Measurements from ENCODE around the gene TEX10. TPM values are rescaled to one million over a fixed set of nuclear protein-coding genes. Genes with fewer than 3 reads are reported as not detected.

The TEX10 gene
- polyA plus RNA-seq, 2 of the 4 experiments (the other 2 are of a cell fraction): 22.1 to 37.0 TPM

GRCh38 chr9:100290714-100291113, 62.0 kb downstream of the TEX10 start (continued):
- TF ChIP-seq SREBF2 (IDR thresholded peaks at IDR 0.05): no peak

- peaks cover 30% of the 10 kb centered on the region for H3K9me3 ChIP-seq
- no peak overlapping the region for H3K4me3 ChIP-seq
- FAIRE-seq (no peak), DNase-seq (ENCODE audit: low read depth in 1 of 2, low spot score in 1 of 2) (no peak), ATAC-seq (no peak)
- 95% methylated on average over 5 of the region's 5 CpGs for WGBS (ENCODE audit: missing lambda C conversion rate)
- POLR2A ChIA-PET: no interaction called here
- H3K27ac ChIP-seq: no peak overlapping the region
- H3K4me2 ChIP-seq: no peak overlapping the region
- CTCF ChIA-PET: no interaction called here
- no peak for TF ChIP-seq BHLHE40 (IDR thresholded peaks at IDR 0.05; ENCODE audit: low read depth, low read length)
- TF ChIP-seq BCL3 (IDR thresholded peaks at IDR 0.05): no peak
- TF ChIP-seq ZNF302 (CRISPR knock-in tag; IDR thresholded peaks at IDR 0.05): no peak
- TF ChIP-seq CTCF (IDR thresholded peaks at IDR 0.05): no peak
- no peak for TF ChIP-seq KDM5A (IDR thresholded peaks at IDR 0.05)
- TF ChIP-seq CHD4 (IDR thresholded peaks at IDR 0.05; ENCODE audit: borderline replicate concordance): no peak
- TF ChIP-seq MAZ (IDR thresholded peaks at IDR 0.05; ENCODE audit: borderline replicate concordance, low read depth, low read length): no peak
- no peak for TF ChIP-seq PBX3 (IDR thresholded peaks at IDR 0.05)
- no peak for TF ChIP-seq RFX5 (IDR thresholded peaks at IDR 0.05)
- TF ChIP-seq MYC (IDR thresholded peaks at IDR 0.05; ENCODE audit: borderline replicate concordance, low read length): no peak
- no peak for TF ChIP-seq RARB (CRISPR knock-in tag; IDR thresholded peaks at IDR 0.05)
- TF ChIP-seq HMGXB4 (CRISPR knock-in tag; IDR thresholded peaks at IDR 0.05; ENCODE audit: borderline replicate concordance): no peak
- TF ChIP-seq SMC3 (IDR thresholded peaks at IDR 0.05): no peak
- no peak for TF ChIP-seq HOXB13 (CRISPR knock-in tag; IDR thresholded peaks at IDR 0.05; ENCODE audit: low read depth)
- TF ChIP-seq EP300 (IDR thresholded peaks at IDR 0.05): no peak
- no peak for TF ChIP-seq SREBF2 (IDR thresholded peaks at IDR 0.05)
- TF ChIP-seq JUN (IDR thresholded peaks at IDR 0.05): no peak
- no peak for TF ChIP-seq RAD21 (conservative IDR thresholded peaks at IDR 0.05 in 1 of 2, IDR thresholded peaks at IDR 0.05 in 1 of 2)
- no peak for TF ChIP-seq HOXB5 (CRISPR knock-in tag; IDR thresholded peaks at IDR 0.05)
- no peaks in the 10 kb centered on the region for H3K4me1 ChIP-seq
These were observed 65.6 kb downstream of the TEX10 start for GRCh38 chr9:100287186-100287585.

- POLR2A ChIA-PET: no interaction called here
- DNase-seq (ENCODE audit: low read depth in 1 of 2, low spot score in 1 of 2): no peak
These were observed 66.5 kb downstream of the TEX10 start for GRCh38 chr9:100286257-100286656.

More at GRCh38 chr9:100286257-100286656, 66.5 kb downstream of the TEX10 start:
- 85% methylated on average over 6 of the region's 6 CpGs for WGBS (ENCODE audit: missing lambda C conversion rate)
- no peaks in the 10 kb centered on the region for H3K4me1 ChIP-seq
- no peak overlapping the region for H3K4me3 ChIP-seq
- TF ChIP-seq CEBPB (IDR thresholded peaks at IDR 0.05) (peak; percentile 26 to 48; a peak in 3 of 4 replicates), SREBF2 (IDR thresholded peaks at IDR 0.05) (no peak)
- no peak for FAIRE-seq
- no peak overlapping the region for H3K4me2 ChIP-seq
- H3K27ac ChIP-seq: no peak overlapping the region
- no peak for ATAC-seq
- peaks cover 30% of the 10 kb centered on the region for H3K9me3 ChIP-seq
- CTCF ChIA-PET: interaction anchor here (0.5 to 1.0 kb wide), 3 partner anchors 38 to 267 kb away, joined by 3 to 4 read pairs (median 3); no protein-coding TSS in a partner anchor
